Breast epithelium (tissue), 4 donors: Measurements from ENCODE around the gene GTF2E1. TPM values are rescaled to one million over a fixed set of nuclear protein-coding genes. Genes with fewer than 3 reads are reported as not detected.
"Not testable (repeated sequence)": the region's sequence is repeated elsewhere in the genome, so short reads cannot be mapped to it uniquely, and the experiment has no call there.

Experiments used
- DNase-seq, 2 donors: peaks; one replicate each; pipeline ENCODE4 v3.0.0-alpha.2; 2019; ENCODE audit warnings: low spot score in 2 of 2
- H3K27ac ChIP-seq, 2 donors: fragments of 200-600 bp; sonication (generic) in 1 of 2; one replicate each; pipeline ENCODE4 v1.5.1; 2016 to 2019; ENCODE audit warnings: mild to moderate bottlenecking in 1 of 2
- H3K27me3 ChIP-seq, 2 donors: fragments of 200-600 bp; sonication (generic) in 1 of 2; one replicate each; pipeline versions ENCODE4 v1.5.1 to v1.6.0; 2017 to 2019; ENCODE audit warnings: control low read depth in 1 of 2, mild to moderate bottlenecking in 1 of 2
- H3K36me3 ChIP-seq: fragments of 200-600 bp; one replicate; pipeline ENCODE4 v1.5.1; 2019
- H3K4me1 ChIP-seq, 2 donors: fragments of 200-600 bp; sonication (generic); one replicate each; pipeline ENCODE4 v1.5.1; 2016 to 2019; ENCODE audit warnings: control low read depth in 1 of 2
- H3K4me3 ChIP-seq, 3 donors: fragments of 200-600 bp; sonication (generic); 1 replicate in 2 of 3; 2 replicates in 1 of 3; pipeline ENCODE4 v1.5.1; 2016 to 2019; ENCODE audit warnings: mild to moderate bottlenecking in 3 of 3, moderate library complexity in 2 of 3
- H3K9me3 ChIP-seq, 2 donors: fragments of 200-600 bp; sonication (generic) in 1 of 2; one replicate each; pipeline ENCODE4 v1.5.1; 2016 to 2019; ENCODE audit warnings: control low read depth in 1 of 2
- CTCF ChIP-seq, 3 donors: fragments of 450-650 bp; IDR thresholded peaks; one replicate each; pipeline ENCODE4 v1.5.1; 2016 to 2017; ENCODE audit warnings: antibody characterized with exemption in 3 of 3, mild to moderate bottlenecking in 3 of 3, moderate library complexity in 3 of 3
- POLR2A ChIP-seq: fragments of 450-650 bp; IDR thresholded peaks from one replicate; pipeline ENCODE4 v1.6.1; 2016; ENCODE audit warnings: antibody characterized with exemption, mild to moderate bottlenecking, moderate library complexity
- POLR2AphosphoS5 ChIP-seq, 3 donors: sonication (generic); formaldehyde crosslinking; IDR thresholded peaks; one replicate each; pipeline ENCODE4 v1.6.1; 2017; ENCODE audit warnings: antibody characterized with exemption in 3 of 3
- intact Hi-C: fragments of 100-400 bp; cut with DNase I; formaldehyde crosslinking; loops from one replicate; pipeline ENCODE4 v1.15.1; 2023; ENCODE audit warnings: low total_unique reads
- total RNA-seq, 3 donors: library from RNA; depleted of rRNA; stranded (reverse); fragments of >200 nt; gene quantifications; one replicate each; pipeline ENCODE4 v1.1.0, GENCODE V29; 2016

The GTF2E1 gene
- total RNA-seq, 3 donors from 2014 or later, result 9.9 to 13.4 (median 12.7) TPM

- no peaks in the 10 kb centered on the region for H3K36me3 ChIP-seq
- H3K4me1 ChIP-seq, result no peaks in the 10 kb centered on the region
- H3K4me3 ChIP-seq, result no peak overlapping the region
- H3K27me3 ChIP-seq, result no peaks in the 10 kb centered on the region
- H3K9me3 ChIP-seq, result no peaks in the 10 kb centered on the region
- no peak for DNase-seq
- H3K27ac ChIP-seq, result no peak overlapping the region
- intact Hi-C loops, result no loop called here
- TF ChIP-seq POLR2A, result no peak
- TF ChIP-seq CTCF (IDR thresholded peaks at IDR 0.05), result no peak
- TF ChIP-seq POLR2AphosphoS5 (IDR thresholded peaks at IDR 0.05), result no peak
Measured at GRCh38 chr3:120706950-120707349, 35.6 kb upstream of the GTF2E1 start.

- Histone ChIP-seq H3K27me3 (no peaks in the 10 kb centered on the region), H3K9me3 (no peaks in the 10 kb centered on the region), H3K36me3 (no peaks in the 10 kb centered on the region), H3K4me3 (no peak overlapping the region), H3K4me1 (no peaks in the 10 kb centered on the region), H3K27ac (no peak overlapping the region)
- DNase-seq, result no peak
- TF ChIP-seq CTCF (IDR thresholded peaks at IDR 0.05), result no peak
- TF ChIP-seq POLR2A, result no peak
- no peak for TF ChIP-seq POLR2AphosphoS5 (IDR thresholded peaks at IDR 0.05)
- intact Hi-C loops, result no loop called here
Measured at GRCh38 chr3:120708408-120708807, 34.1 kb upstream of the GTF2E1 start.

- Histone ChIP-seq H3K9me3 (no peaks in the 10 kb centered on the region), H3K4me1 (no peaks in the 10 kb centered on the region), H3K4me3 (no peak overlapping the region), H3K36me3 (no peaks in the 10 kb centered on the region), H3K27ac (no peak overlapping the region), H3K27me3 (no peaks in the 10 kb centered on the region)
- intact Hi-C loops, result no loop called here
- no peak for TF ChIP-seq POLR2A
- TF ChIP-seq CTCF (IDR thresholded peaks at IDR 0.05), result no peak
- DNase-seq, result no peak
Measured at GRCh38 chr3:120710369-120710768, 32.2 kb upstream of the GTF2E1 start.

GRCh38 chr3:120713262-120713661 is 29.3 kb upstream of the GTF2E1 start:
- Histone ChIP-seq H3K9me3 (no peaks in the 10 kb centered on the region), H3K4me1 (no peaks in the 10 kb centered on the region), H3K27me3 (no peaks in the 10 kb centered on the region), H3K4me3 (no peak overlapping the region), H3K27ac (no peak overlapping the region), H3K36me3 (no peaks in the 10 kb centered on the region)
- DNase-seq, result no peak
- intact Hi-C loops, result no loop called here
- no peak for TF ChIP-seq POLR2AphosphoS5 (IDR thresholded peaks at IDR 0.05)
- TF ChIP-seq POLR2A, result no peak
- no peak for TF ChIP-seq CTCF (IDR thresholded peaks at IDR 0.05)

GRCh38 chr3:120719167-120719834 is 23.2 kb upstream of the GTF2E1 start:
- Histone ChIP-seq H3K4me3 (peak overlapping the region in 2 of 3 donors; percentile 51 to 60), H3K27ac (peak overlapping the region in 1 of 2 donors; percentile 68)
- H3K4me1 ChIP-seq, H3K27me3 ChIP-seq, intact Hi-C loops, H3K9me3 ChIP-seq, H3K36me3 ChIP-seq: not testable (repeated sequence)
- TF ChIP-seq POLR2AphosphoS5 (IDR thresholded peaks at IDR 0.05), result peak in 1 of 3 donors; percentile 18
- peak; percentile 40 to 74 for DNase-seq
